ENCODE measurements around the gene BBS12. TPM values are rescaled to one million over a fixed set of nuclear protein-coding genes. Genes with fewer than 3 reads are reported as not detected.
A peak's percentile ranks its signal among the peaks of the same experiment; 100 is the strongest.

BBS12 gene
- total RNA-seq, 2 donors from 2014 or later: 1.0 to 2.2 TPM

- ATAC-seq (peak in 1 of 2 donors; percentile 57), DNase-seq (ENCODE audit: low spot score) (no peak)
- Mint-ChIP-seq H3K9me3 (no peaks in the 10 kb centered on the region), H3K27me3 (no peaks in the 10 kb centered on the region), H3K4me3 (peak overlapping the region; percentile 79), H3K36me3 (no peaks in the 10 kb centered on the region), H3K27ac (peak overlapping the region; percentile 65 to 86), H3K4me1 (ENCODE audit: low read depth in 2 of 2) (peaks cover 33 to 46% of the 10 kb centered on the region in 2 donors)
These were observed 30.6 kb downstream of the BBS12 start for GRCh38 chr4:122762966-122763716.

GRCh38 chr4:122764071-122764820 lies 31.7 kb downstream of the BBS12 start:
- peaks cover 33 to 45% of the 10 kb centered on the region in 2 donors for H3K4me1 Mint-ChIP-seq (ENCODE audit: low read depth in 2 of 2)
- H3K27ac Mint-ChIP-seq: peak overlapping the region; percentile 65 to 86
- ATAC-seq (no peak), DNase-seq (ENCODE audit: low spot score) (no peak)
- peak overlapping the region; percentile 79 for H3K4me3 Mint-ChIP-seq
- H3K36me3 Mint-ChIP-seq: no peaks in the 10 kb centered on the region
- no peaks in the 10 kb centered on the region for H3K9me3 Mint-ChIP-seq
- no peaks in the 10 kb centered on the region for H3K27me3 Mint-ChIP-seq

GRCh38 chr4:122764821-122765215 lies 32.3 kb downstream of the BBS12 start:
- DNase-seq (ENCODE audit: low spot score) (no peak), ATAC-seq (peak; percentile 89 to 91)
- Mint-ChIP-seq H3K4me3 (peak overlapping the region; percentile 78), H3K9me3 (no peaks in the 10 kb centered on the region), H3K4me1 (ENCODE audit: low read depth in 2 of 2) (peaks cover 33 to 39% of the 10 kb centered on the region in 2 donors), H3K27me3 (no peaks in the 10 kb centered on the region), H3K27ac (peak overlapping the region; percentile 65 to 66), H3K36me3 (no peaks in the 10 kb centered on the region)

- Mint-ChIP-seq H3K36me3 (no peaks in the 10 kb centered on the region), H3K4me1 (ENCODE audit: low read depth in 2 of 2) (peaks cover 33 to 37% of the 10 kb centered on the region in 2 donors), H3K9me3 (no peaks in the 10 kb centered on the region), H3K4me3 (peak overlapping the region; percentile 32), H3K27me3 (no peaks in the 10 kb centered on the region), H3K27ac (peak overlapping the region; percentile 65 to 66)
- ATAC-seq: peak in 1 of 2 donors; percentile 34
- no peak for DNase-seq (ENCODE audit: low spot score)
These were observed 33.3 kb downstream of the BBS12 start for GRCh38 chr4:122765692-122766352.

- H3K4me1 Mint-ChIP-seq (ENCODE audit: low read depth in 2 of 2): peaks cover 30 to 34% of the 10 kb centered on the region in 2 donors
- H3K4me3 Mint-ChIP-seq: no peak overlapping the region
- H3K27ac Mint-ChIP-seq: no peak overlapping the region
- no peaks in the 10 kb centered on the region for H3K27me3 Mint-ChIP-seq
- H3K36me3 Mint-ChIP-seq: no peaks in the 10 kb centered on the region
- ATAC-seq (no peak), DNase-seq (ENCODE audit: low spot score) (no peak)
- H3K9me3 Mint-ChIP-seq: no peaks in the 10 kb centered on the region
These were observed 33.8 kb downstream of the BBS12 start for GRCh38 chr4:122766353-122766705.

- Mint-ChIP-seq H3K27me3 (no peaks in the 10 kb centered on the region), H3K4me3 (no peak overlapping the region), H3K27ac (peak overlapping the region in 1 of 2 donors; percentile 64), H3K9me3 (no peaks in the 10 kb centered on the region), H3K4me1 (ENCODE audit: low read depth in 2 of 2) (peaks cover 27 to 29% of the 10 kb centered on the region in 2 donors), H3K36me3 (no peaks in the 10 kb centered on the region)
- DNase-seq (ENCODE audit: low spot score) (no peak), ATAC-seq (no peak)
These were observed 34.4 kb downstream of the BBS12 start for GRCh38 chr4:122766950-122767349.

- peaks cover 0 to 11% of the 10 kb centered on the region in 2 donors for H3K4me1 Mint-ChIP-seq (ENCODE audit: low read depth in 2 of 2)
- no peaks in the 10 kb centered on the region for H3K9me3 Mint-ChIP-seq
- no peaks in the 10 kb centered on the region for H3K27me3 Mint-ChIP-seq
- H3K36me3 Mint-ChIP-seq: no peaks in the 10 kb centered on the region
- DNase-seq (ENCODE audit: low spot score): no peak
- no peak overlapping the region for H3K4me3 Mint-ChIP-seq
- no peak for ATAC-seq
- H3K27ac Mint-ChIP-seq: no peak overlapping the region
These were observed 39.2 kb downstream of the BBS12 start for GRCh38 chr4:122771724-122772123.

GRCh38 chr4:122772311-122772710 lies 39.8 kb downstream of the BBS12 start:
- no peaks in the 10 kb centered on the region for H3K9me3 Mint-ChIP-seq
- DNase-seq (ENCODE audit: low spot score): no peak
- no peak for ATAC-seq
- H3K4me3 Mint-ChIP-seq: no peak overlapping the region
- H3K36me3 Mint-ChIP-seq: no peaks in the 10 kb centered on the region
- H3K27ac Mint-ChIP-seq: no peak overlapping the region
- no peaks in the 10 kb centered on the region for H3K27me3 Mint-ChIP-seq
- peaks cover 0 to 11% of the 10 kb centered on the region in 2 donors for H3K4me1 Mint-ChIP-seq (ENCODE audit: low read depth in 2 of 2)

- Mint-ChIP-seq H3K4me3 (no peak overlapping the region), H3K27me3 (no peaks in the 10 kb centered on the region), H3K36me3 (no peaks in the 10 kb centered on the region), H3K4me1 (ENCODE audit: low read depth in 2 of 2) (peaks cover 0 to 11% of the 10 kb centered on the region in 2 donors), H3K27ac (no peak overlapping the region), H3K9me3 (no peaks in the 10 kb centered on the region)
- no peak for DNase-seq (ENCODE audit: low spot score)
- no peak for ATAC-seq
These were observed 40.5 kb downstream of the BBS12 start for GRCh38 chr4:122772986-122773385.

GRCh38 chr4:122775039-122775438 lies 42.5 kb downstream of the BBS12 start:
- no peaks in the 10 kb centered on the region for H3K27me3 Mint-ChIP-seq
- no peak overlapping the region for H3K27ac Mint-ChIP-seq
- no peak overlapping the region for H3K4me3 Mint-ChIP-seq
- no peaks in the 10 kb centered on the region for H3K9me3 Mint-ChIP-seq
- DNase-seq (ENCODE audit: low spot score): no peak
- ATAC-seq: no peak
- no peaks in the 10 kb centered on the region for H3K36me3 Mint-ChIP-seq
- peaks cover 0 to 11% of the 10 kb centered on the region in 2 donors for H3K4me1 Mint-ChIP-seq (ENCODE audit: low read depth in 2 of 2)

GRCh38 chr4:122775987-122776836 lies 43.7 kb downstream of the BBS12 start:
- Mint-ChIP-seq H3K4me3 (no peak overlapping the region), H3K27me3 (no peaks in the 10 kb centered on the region), H3K27ac (no peak overlapping the region), H3K4me1 (ENCODE audit: low read depth in 2 of 2) (peaks cover 0 to 11% of the 10 kb centered on the region in 2 donors), H3K9me3 (no peaks in the 10 kb centered on the region), H3K36me3 (no peaks in the 10 kb centered on the region)
- no peak for DNase-seq (ENCODE audit: low spot score)
- ATAC-seq: peak in 1 of 2 donors; percentile 48

- Mint-ChIP-seq H3K36me3 (no peaks in the 10 kb centered on the region), H3K27ac (no peak overlapping the region), H3K27me3 (peaks cover 3 to 4% of the 10 kb centered on the region in 2 donors), H3K4me3 (no peak overlapping the region), H3K4me1 (ENCODE audit: low read depth in 2 of 2) (peaks cover 0 to 10% of the 10 kb centered on the region in 2 donors), H3K9me3 (no peaks in the 10 kb centered on the region)
- no peak for DNase-seq (ENCODE audit: low spot score)
- no peak for ATAC-seq
These were observed 44.4 kb downstream of the BBS12 start for GRCh38 chr4:122776916-122777315.

Data from natural killer cell treated with Interleukin-12 subunit alpha and Interleukin-12 subunit beta and Interleukin-15 and Interleukin-18, amount 100 ng/mL, for 72 hours (primary cell).